Endodermal cell (in vitro differentiated cells): ENCODE results near the gene EIF2AK3. TPM values are rescaled to one million over a fixed set of nuclear protein-coding genes. Genes with fewer than 3 reads are reported as not detected.

Experiments
- DNase-seq: peaks from one replicate; pipeline ENCODE4 v3.0.0-alpha.2; 2017
- H3K27ac ChIP-seq: 2 replicates; pipeline ENCODE4 v1.5.1; 2013; ENCODE audit warnings: mild to moderate bottlenecking, low read depth, low read length, moderate library complexity
- H3K27me3 ChIP-seq: 2 replicates; pipeline ENCODE4 v1.6.1; 2013; ENCODE audit warnings: mild to moderate bottlenecking, low read length, moderate library complexity; ENCODE audit not compliant: insufficient read depth, control insufficient read depth, poor library complexity, severe bottlenecking
- H3K36me3 ChIP-seq: 2 replicates; pipeline ENCODE4 v1.7.0; 2013; ENCODE audit warnings: mild to moderate bottlenecking, low read length, moderate library complexity; ENCODE audit not compliant: control insufficient read depth, insufficient read depth
- H3K4me1 ChIP-seq: one replicate; pipeline ENCODE4 v1.7.0; 2013; ENCODE audit warnings: low read length; ENCODE audit not compliant: control insufficient read depth, insufficient read depth
- H3K4me3 ChIP-seq: 2 replicates; pipeline ENCODE4 v1.5.1; 2013; ENCODE audit warnings: mild to moderate bottlenecking, low read length, moderate library complexity
- H3K9ac ChIP-seq: 2 replicates; pipeline ENCODE4 v1.6.1; 2013; ENCODE audit warnings: mild to moderate bottlenecking, low read length, moderate library complexity; ENCODE audit not compliant: poor library complexity, severe bottlenecking; ENCODE audit errors: extremely low read depth
- H3K9me3 ChIP-seq: 2 replicates; pipeline ENCODE4 v1.6.1; 2013; ENCODE audit warnings: mild to moderate bottlenecking, low read length, moderate library complexity; ENCODE audit not compliant: control insufficient read depth
- H3K27ac Mint-ChIP-seq: 2 replicates; pipeline ENCODE4 v1.8.0; 2020; ENCODE audit warnings: mixed read lengths
- H3K27me3 Mint-ChIP-seq: 2 replicates; pipeline ENCODE4 v1.8.0; 2021; ENCODE audit warnings: mild to moderate bottlenecking, mixed read lengths; ENCODE audit not compliant: insufficient read depth
- H3K36me3 Mint-ChIP-seq: 2 replicates; pipeline ENCODE4 v1.8.0; 2020; ENCODE audit warnings: low read depth, mixed read lengths
- H3K4me1 Mint-ChIP-seq: 2 replicates; pipeline ENCODE4 v1.8.0; 2020; ENCODE audit warnings: mixed read lengths
- H3K4me3 Mint-ChIP-seq: 2 replicates; pipeline ENCODE4 v1.8.0; 2020; ENCODE audit warnings: mild to moderate bottlenecking, moderate library complexity, mixed read lengths
- H3K9me3 Mint-ChIP-seq: 2 replicates; pipeline ENCODE4 v1.8.0; 2020; ENCODE audit warnings: mild to moderate bottlenecking, mixed read lengths
- CTCF ChIP-seq: fragments of 200-600 bp; sonication (generic); conservative IDR thresholded peaks from 2 replicates; pipeline ENCODE4 v1.5.0; 2021; ENCODE audit warnings: antibody characterized with exemption, mild to moderate bottlenecking
- WGBS, 2 experiments: methylation state at CpG; one replicate each; pipeline versions ENCODE4 v1.1.5 to v1.1.7; 2013; ENCODE audit warnings: missing lambda C conversion rate in 2 of 2, mixed read lengths in 1 of 2; ENCODE audit not compliant: insufficient coverage in 1 of 2, insufficient read length in 1 of 2; 5-methylcytosine and 5-hydroxymethylcytosine counted together
- total RNA-seq, 2 donors: library from RNA; stranded (reverse); fragmentation: NEBNext Ultra II Directional in 1 of 2; extraction: Animal tissue kit (Norgen Biotek cat#: 25700) in 1 of 2; gene quantifications; 2 replicates in 1 of 2; 3 replicates in 1 of 2; pipeline ENCODE4 v1.2.1, GENCODE V29; 2021

Gene EIF2AK3
- total RNA-seq, 2 donors from 2014 or later, result 26.3 to 45.2 TPM

- Histone ChIP-seq H3K4me3 (no peak overlapping the region), H3K9me3 (no peaks in the 10 kb centered on the region), H3K9ac (no peak overlapping the region), H3K27ac (no peak overlapping the region), H3K27me3 (peaks cover 12% of the 10 kb centered on the region), H3K4me1 (no peaks in the 10 kb centered on the region), H3K36me3 (no peaks in the 10 kb centered on the region)
- Mint-ChIP-seq H3K27ac (peak overlapping the region; percentile 44), H3K36me3 (no peaks in the 10 kb centered on the region), H3K27me3 (peaks cover 33% of the 10 kb centered on the region), H3K4me1 (peaks cover 8% of the 10 kb centered on the region), H3K4me3 (no peak overlapping the region), H3K9me3 (peaks cover 2% of the 10 kb centered on the region)
- peak; percentile 79 for DNase-seq
- TF ChIP-seq CTCF, result no peak
- WGBS, 2 experiments, result 86 to 94% methylated on average over 2 to 5 of the region's 5 CpGs
Observed at GRCh38 chr2:88545118-88545517, 82.1 kb downstream of the EIF2AK3 start.

- Mint-ChIP-seq H3K9me3 (peaks cover 2% of the 10 kb centered on the region), H3K4me3 (no peak overlapping the region), H3K36me3 (no peaks in the 10 kb centered on the region), H3K4me1 (no peaks in the 10 kb centered on the region), H3K27ac (no peak overlapping the region), H3K27me3 (peaks cover 21% of the 10 kb centered on the region)
- Histone ChIP-seq H3K4me1 (no peaks in the 10 kb centered on the region), H3K4me3 (no peak overlapping the region), H3K9ac (no peak overlapping the region), H3K36me3 (no peaks in the 10 kb centered on the region), H3K27ac (no peak overlapping the region), H3K9me3 (no peaks in the 10 kb centered on the region), H3K27me3 (no peaks in the 10 kb centered on the region)
- no peak for TF ChIP-seq CTCF
- no peak for DNase-seq
- 89 to 100% methylated on average over 2 to 6 of the region's 6 CpGs for WGBS, 2 experiments
Observed at GRCh38 chr2:88543541-88544057, 83.7 kb downstream of the EIF2AK3 start.

DNA sequence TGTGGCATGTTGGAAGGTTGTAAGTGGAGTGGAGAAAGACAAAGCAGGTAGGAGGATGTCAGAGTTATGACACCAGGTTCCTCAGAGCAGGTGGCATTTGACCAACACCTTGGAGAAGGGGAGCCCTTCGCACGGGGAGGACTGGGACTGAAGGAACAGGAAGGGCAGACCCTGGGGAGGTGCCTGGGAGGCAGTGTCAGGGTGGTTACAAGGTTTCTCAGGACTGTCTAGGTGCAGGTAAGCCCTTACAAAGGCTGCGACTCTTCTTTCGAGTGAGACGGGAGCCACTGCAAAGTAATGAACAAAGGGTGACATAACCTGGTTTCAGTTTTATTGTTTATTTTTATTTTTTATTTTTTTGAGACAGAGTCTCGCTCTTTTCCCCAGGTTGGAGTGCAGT lies 84.6 kb downstream of the EIF2AK3 start:
- Histone ChIP-seq H3K36me3 (no peaks in the 10 kb centered on the region), H3K27me3 (no peaks in the 10 kb centered on the region), H3K4me3 (no peak overlapping the region), H3K4me1 (no peaks in the 10 kb centered on the region), H3K27ac (no peak overlapping the region), H3K9ac (no peak overlapping the region), H3K9me3 (no peaks in the 10 kb centered on the region)
- Mint-ChIP-seq H3K27me3 (peaks cover 16% of the 10 kb centered on the region), H3K36me3 (no peaks in the 10 kb centered on the region), H3K4me3 (no peak overlapping the region), H3K27ac (no peak overlapping the region), H3K4me1 (peaks cover 2% of the 10 kb centered on the region), H3K9me3 (peaks cover 2% of the 10 kb centered on the region)
- TF ChIP-seq CTCF, result no peak
- 94 to 95% methylated on average over 6 of the region's 6 CpGs for WGBS, 2 experiments
- DNase-seq, result no peak
